Stimulated activated naive CD8-positive, alpha-beta T cell treated with anti-CD3 and anti-CD28 coated beads, Interleukin-15, Interleukin-2, amounts not matched to agents 100 U/mL and 50 U/mL, for 24 hours (primary cell): Measurements from ENCODE around the gene SEMA7A.
A peak's percentile ranks its signal among the peaks of the same experiment; 100 is the strongest.
"Not testable (repeated sequence)": the region's sequence is repeated elsewhere in the genome, so short reads cannot be mapped to it uniquely, and the experiment has no call there.

Experiments used
- ATAC-seq: fragments of 150-1000 bp; cut with Tn5 transposase; one replicate; pipeline ENCODE4 v1.10.0; 2021
- DNase-seq: peaks from one replicate; pipeline ENCODE4 v3.0.0; 2021

The SEMA7A gene

DNA sequence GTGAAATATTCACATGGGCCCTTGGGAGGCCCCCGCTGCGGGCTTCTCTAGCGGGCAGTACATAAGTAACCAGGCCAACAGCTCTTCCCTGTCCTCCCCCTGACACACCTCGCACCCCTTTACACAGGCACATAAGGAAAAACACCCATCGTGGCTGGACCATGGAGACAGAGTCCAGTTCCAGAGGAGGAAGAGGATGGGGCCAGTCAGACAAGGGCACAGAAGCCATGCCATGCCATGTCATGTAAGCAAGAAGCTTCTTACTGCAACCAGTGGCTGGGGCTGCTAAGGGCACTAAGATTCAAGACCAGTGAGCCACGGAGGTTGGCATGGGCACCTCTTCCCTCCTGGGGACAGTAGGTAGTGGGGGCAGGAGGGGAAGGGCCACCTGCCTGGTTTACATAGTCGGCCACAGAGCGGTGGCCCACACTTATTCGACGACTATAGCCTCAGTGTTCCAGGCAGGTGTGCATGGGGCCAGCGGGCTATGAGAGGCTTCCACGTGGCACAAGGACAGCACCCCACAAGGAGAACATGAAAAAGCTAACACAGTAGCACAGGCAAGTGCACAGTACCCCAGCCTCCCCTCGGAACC lies 60.6 kb downstream of the SEMA7A start:
- ATAC-seq (no peak), DNase-seq (no peak)

DNA sequence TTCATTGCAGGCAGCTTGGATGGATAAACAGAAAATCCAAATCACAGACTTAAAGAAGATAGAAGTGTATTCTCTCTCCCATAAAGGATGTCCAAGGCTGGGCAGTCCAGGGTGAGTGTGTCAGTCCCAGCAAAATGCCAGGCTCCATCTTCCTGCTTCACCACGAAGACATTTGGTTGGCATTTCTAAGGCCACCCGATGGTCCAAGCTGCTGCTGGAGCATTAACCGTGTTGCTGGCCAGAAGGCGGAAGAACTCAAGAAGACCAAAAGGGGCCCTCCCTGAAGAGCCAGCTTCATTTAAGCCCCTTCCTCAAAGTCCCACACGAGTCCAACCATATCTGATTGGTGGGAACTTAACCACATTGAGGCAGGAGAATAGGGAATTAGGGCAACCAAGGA lies 63.3 kb downstream of the SEMA7A start:
- DNase-seq (no peak), ATAC-seq (no peak)

DNA sequence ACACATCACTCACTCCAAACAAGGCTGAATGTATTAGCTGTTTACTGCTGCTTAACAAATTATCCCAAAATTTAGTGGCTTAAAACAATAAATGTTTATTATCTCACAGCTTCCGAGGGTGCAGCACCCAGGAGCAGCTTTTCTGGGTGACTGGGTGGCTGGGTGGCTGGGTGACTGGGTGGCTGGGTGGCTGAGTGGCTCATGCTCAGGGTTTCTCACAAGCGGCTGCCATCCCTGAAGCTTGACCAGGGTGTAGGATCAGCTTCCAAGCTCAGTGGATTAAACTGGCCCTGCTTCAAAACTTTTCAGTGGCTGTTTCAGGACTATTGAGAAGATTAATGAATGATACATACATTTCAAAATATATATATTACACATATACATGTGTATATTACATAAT lies 64.0 kb downstream of the SEMA7A start:
- DNase-seq, result no peak
- ATAC-seq, result no peak

DNA sequence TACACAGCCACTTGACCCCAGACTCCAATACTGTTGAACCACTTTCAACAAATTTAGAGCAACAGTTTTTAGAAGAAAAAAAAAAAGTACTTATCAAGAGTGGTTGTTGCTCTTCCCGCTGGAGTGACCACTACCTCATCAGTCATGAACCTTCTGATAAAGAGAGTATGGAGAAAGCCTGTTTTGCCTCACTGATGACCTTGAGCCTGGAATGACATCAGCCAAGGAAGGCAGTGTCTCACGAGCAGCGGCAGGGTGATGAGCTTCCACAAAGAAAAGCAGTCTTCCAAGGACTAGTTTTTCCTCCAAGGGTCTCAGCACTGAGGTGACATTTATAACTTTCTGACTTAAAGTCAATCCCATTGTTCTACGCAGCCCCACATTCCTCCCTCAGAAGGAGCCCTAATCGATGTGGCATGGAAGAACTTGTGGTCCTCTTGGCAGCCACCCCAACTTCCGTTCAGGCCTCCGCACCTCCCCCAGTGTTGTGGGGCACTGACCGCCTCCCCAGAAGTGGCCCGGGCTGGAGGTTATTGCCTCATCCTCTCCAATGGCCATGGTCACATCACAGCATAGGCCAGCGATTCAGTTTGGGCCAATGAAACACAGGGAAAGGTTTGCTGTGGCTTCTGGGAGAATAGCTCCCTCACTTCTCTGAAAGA lies 64.5 kb downstream of the SEMA7A start:
- ATAC-seq (no peak), DNase-seq (no peak)

DNA sequence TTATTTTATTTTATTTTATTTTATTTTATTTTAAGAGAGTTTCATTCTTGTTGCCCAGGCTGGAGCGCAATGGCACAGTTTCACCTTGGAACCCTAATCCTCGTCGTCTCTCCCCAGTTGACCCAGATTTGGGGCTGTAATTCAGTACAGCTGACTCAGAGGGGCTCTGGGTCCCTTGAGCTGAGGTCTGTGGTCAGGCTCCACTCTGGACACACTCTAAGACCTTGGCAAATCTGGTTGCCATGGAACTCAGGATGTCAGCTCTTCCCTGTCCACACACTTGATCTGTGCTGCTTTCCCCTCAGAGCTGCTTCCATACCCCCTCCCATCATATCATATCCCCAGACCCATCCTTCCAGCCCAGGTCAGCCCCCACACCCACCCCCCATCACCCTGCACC lies 65.6 kb downstream of the SEMA7A start:
- ATAC-seq (no peak), DNase-seq (no peak)

DNA sequence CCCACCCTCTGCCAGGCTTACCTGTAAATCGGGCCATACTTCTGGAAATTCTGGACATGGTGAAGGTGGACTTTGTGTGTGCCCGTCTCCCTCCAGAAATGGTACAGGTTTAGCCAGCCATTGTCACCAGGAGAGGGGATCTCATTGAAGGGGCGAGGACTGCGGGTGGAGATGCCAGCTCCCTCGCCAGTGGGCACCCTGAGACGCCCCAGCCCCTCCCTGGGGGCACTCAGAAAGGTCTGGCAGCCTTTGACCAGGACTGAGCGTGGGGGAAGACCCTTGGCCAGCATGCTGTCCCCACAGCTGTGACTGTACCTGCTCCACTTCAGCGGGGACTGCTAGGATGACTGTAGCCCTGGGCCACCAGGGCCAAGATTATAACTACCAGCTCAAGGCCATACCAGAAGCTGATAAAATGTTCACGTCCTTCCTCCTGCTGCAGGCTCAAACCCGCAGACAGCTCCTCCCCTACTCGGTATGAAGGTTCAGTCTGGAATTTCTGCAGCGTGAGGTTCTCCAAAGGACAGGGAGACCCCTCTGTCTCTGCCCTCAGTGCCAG lies 66.4 kb downstream of the SEMA7A start, which contains the start of gene CYP11A1:
CYP11A1 (minus strand) TSS at position 351 of the 559 bp plus-strand sequence; CDS start at position 290, 61 bp downstream.
- ATAC-seq (no peak), DNase-seq (no peak)

DNA sequence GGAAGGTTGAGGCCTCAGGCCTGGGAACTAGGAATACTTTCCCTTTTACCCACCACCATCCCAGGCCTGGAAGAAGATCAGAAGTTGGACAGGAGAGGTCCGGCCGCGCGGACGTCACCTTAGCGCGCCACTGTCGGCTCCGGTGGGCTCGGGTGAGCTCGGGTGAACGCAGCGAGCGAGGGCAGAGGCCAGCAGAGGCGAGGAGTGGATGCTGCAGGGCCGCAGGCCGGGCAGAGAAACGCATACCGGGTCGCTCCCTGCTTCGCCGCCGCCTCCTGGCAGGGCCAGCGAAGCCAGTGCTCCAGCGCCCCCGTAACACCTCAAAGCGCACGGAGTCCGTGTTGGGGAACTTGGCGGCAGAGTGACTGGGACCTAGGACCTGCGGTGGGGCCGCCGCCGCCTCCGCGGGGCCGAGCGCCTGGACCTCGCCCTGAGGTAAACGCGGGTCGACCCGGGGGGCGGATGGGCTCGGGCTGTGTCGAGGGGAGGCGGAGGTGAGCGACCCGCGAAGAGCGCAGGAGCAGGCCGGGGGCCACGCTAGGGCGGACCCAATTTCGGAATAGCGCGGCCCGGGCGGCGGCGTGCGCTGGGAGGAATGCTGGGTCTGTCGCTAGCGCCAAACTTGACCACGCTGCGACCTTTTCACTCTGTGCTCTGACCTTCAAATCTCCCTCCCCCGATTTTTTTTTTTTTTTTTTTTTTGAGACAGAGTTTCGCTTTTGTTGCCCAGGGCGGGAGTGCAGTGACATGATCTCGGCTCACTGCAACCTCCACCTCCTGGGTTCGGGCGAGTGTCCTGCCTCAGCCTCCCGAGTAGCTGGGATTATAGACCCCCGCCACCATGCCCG lies 67.9 kb downstream of the SEMA7A start:
- ATAC-seq (peak; percentile 72), DNase-seq (peak; percentile 52)

DNA sequence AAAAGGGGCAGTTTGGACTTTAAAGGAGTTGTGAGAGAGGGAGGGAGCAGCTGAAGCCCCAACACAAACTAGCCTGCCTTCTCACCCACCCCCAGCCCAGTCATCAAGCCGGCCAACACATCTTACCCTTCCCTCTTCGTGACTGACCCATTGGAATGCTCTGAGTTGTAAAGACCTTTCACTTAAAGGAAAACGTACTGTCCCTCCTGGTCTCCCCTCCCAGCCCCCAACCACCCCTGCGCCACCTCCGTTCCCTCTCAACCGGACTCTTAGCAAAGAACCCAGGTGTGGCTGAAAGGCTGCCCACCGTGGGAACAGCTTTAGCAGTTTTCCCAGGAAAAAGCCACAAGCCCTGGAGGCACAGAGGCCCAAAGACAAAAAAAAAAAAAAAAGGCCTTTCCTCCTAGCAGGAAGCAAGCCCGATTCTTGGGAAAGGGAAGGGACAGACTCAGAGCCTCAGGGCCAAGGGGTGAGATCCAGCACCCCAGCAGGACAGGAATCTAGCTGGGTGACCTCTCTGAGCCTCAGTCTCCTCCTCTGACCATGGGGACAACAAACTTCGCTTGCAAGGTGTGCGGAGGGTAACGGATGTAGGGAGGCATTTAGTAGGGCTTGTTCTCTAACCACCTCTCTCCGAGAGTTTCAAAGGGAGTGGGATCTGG lies 68.7 kb downstream of the SEMA7A start:
- DNase-seq, result no peak
- no peak for ATAC-seq

DNA sequence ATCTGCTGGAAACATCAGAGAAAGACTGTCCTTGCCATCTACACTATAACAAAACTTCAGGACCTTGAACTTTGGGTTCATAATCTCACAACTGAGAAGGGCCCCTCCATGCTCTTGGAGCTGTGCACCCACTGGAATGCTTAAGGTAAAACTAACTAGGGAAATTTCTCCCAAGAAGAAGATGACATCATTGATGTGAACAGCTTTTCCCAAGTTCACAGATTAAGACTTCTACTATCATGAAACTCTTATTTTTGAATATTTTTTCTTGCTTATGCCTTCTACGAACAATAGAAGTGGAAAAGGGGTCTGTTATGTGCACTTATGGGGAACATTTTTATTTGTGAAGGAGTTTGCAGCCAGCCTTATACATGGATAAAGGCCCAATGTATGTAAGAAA lies 71.3 kb downstream of the SEMA7A start:
- ATAC-seq (no peak), DNase-seq (no peak)

DNA sequence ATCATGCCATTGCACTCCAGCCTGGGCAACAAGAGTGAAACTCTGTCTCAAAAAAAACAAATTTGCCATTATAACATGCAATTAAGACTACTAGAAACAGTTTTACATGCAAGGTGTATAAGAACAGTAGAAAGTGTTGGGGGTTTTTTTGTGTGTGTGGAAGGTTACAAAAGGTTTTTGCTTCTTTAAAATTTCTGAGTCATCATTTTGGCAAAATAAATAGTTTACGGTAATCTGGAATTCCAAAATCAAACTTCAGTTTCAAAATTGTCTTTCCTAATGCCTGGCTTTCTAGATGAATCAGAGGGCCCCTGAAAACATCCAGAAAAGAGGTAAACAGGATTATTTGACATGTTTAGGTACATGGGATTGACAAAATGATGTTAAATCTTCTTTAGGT lies 72.9 kb downstream of the SEMA7A start:
- not testable (repeated sequence) for ATAC-seq, DNase-seq

DNA sequence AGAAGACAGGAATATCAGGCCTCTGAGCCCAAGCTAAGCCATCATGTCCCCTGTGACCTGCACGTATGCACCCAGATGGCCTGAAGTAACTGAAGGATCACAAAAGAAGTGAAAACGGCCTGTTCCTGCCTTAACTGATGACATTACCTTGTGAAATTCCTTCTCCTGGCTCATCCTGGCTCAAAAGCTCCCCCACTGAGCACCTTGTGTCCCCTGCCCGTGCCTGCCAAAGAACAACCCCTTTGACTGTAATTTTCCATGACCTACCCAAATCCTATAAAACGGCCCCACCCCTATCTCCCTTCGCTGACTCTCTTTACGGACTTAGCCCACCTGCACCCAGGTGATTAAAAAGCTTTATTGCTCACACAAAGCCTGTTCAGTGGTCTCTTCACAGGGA lies 74.4 kb downstream of the SEMA7A start:
- not testable (repeated sequence) for DNase-seq, ATAC-seq
